ENCODE data around the gene RNF225. TPM values are rescaled to one million over a fixed set of nuclear protein-coding genes. Genes with fewer than 3 reads are reported as not detected.
A peak's percentile ranks its signal among the peaks of the same experiment; 100 is the strongest.

Gene RNF225
- total and polyA plus RNA-seq, 9 of the 15 experiments (the other 6 are each of a cell fraction or from before 2014, with no cell fraction given) = 0.33 TPM; not detected in 8

DNA sequence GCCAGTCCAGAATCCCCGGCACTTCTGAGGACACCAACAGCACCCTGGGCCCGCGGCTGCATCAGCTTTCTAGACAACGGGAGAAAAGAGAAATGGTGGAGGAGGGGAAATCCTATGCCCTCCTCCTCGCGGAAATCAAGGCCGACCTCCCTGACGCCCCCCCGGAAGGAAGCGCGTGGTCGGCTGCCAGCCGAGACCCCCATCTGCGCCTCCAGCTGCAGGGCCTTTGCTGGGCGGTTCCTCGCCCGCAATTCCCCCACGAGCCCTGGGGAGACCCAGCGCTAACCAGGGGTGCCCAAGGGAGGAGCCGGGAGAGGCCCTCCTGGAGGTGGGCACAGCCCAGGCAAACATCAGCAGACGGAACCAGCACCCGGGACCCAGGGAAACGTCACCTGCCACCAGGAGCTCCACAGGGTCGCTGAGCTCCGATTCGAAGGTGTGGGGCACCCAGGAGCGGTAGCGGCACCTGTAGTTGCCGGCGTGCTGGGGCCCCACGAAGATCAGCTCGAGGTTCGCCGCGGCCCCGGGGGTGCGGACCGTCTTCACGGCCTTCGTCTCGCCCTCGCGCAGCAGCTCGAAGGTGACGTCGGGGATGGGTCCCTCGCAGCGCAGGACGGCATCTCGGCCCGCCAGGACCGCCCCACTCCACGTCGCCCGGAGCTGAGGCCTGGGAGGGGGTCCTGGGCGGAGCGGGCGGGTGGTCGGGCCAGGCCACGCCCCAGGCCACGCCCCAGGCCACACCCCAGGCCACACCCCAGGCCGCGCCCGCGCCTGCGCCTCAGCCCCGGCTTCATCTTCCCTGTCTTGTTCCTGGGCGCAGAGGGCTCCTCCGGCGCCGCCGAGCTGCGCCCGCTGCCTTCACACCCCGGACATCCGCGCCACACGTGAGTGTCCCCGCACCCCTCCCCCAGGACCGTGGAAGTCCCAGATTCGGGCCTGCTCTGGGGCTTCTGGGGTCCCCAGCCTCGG lies 48.2 kb upstream of the RNF225 start:
- no peaks in the 10 kb centered on the region for H3K36me3 ChIP-seq (ENCODE audit: control insufficient read depth, insufficient read depth, low read length)
- ATAC-seq (peak; percentile 100), FAIRE-seq (no peak), DNase-seq (ENCODE audit: extremely low read depth in 1 of 4, low spot score in 3 of 4) (peak; percentile 81 to 99 (median 96))
- TSS peak; percentile 91 for BruUV-seq (replicated peaks)
- peak overlapping the region; percentile 78 for H3K4me3 ChIP-seq
- ChIA-PET CTCF (ENCODE audit: low intra/inter-chr PET ratio) (no interaction called here), POLR2A (interaction anchor here (0.6 to 3.6 kb wide), 8 partner anchors 11 to 137 kb away, joined by 3 to 20 read pairs (median 4); partner anchors contain the start of genes ZNF497 and ZSCAN22)
- H3K9me1 ChIP-seq (ENCODE audit: control insufficient read depth, insufficient read depth, low read length) = no peaks in the 10 kb centered on the region
- peak overlapping the region; percentile 51; the same call in 1 of the 3 replicates for H3K27ac ChIP-seq (ENCODE audit: extremely low read depth, low read depth, low read length)
- WGBS (ENCODE audit: insufficient coverage, low coverage, missing lambda C conversion rate) = 3% methylated on average over 43 of the region's 82 CpGs
- H2AFZ ChIP-seq (ENCODE audit: low read depth, low read length) = peak overlapping the region; percentile 99
- no peaks in the 10 kb centered on the region for H3K79me2 ChIP-seq (ENCODE audit: control insufficient read depth, insufficient read depth, low read length)
- no peaks in the 10 kb centered on the region for H3K27me3 ChIP-seq (ENCODE audit: control insufficient read depth in 2 of 2, insufficient read depth in 2 of 2, low read length in 2 of 2)
- no peaks in the 10 kb centered on the region for H3K9me3 ChIP-seq (replicated peaks; ENCODE audit: control insufficient read depth, insufficient read depth, low read depth, low read length)
- peak overlapping the region; percentile 59 to 96 for H3K9ac ChIP-seq (ENCODE audit: insufficient read depth in 1 of 2, low read depth in 2 of 2, low read length in 2 of 2)
- peak overlapping the region; percentile 83 for H3K4me2 ChIP-seq (ENCODE audit: insufficient read depth, low read length)
- H3K4me1 ChIP-seq (replicated peaks in 1 of 2; ENCODE audit: control insufficient read depth in 2 of 2, insufficient read depth in 2 of 2, low read length in 2 of 2) = peaks cover 5 to 14% of the 10 kb centered on the region in 2 experiments; a peak in 4 of 5 replicates
- H4K20me1 ChIP-seq (replicated peaks; ENCODE audit: control insufficient read depth, insufficient read depth, low read length) = no peaks in the 10 kb centered on the region
- in situ Hi-C loops (cut with MboI) = no loop called here
- intact Hi-C loops (cut with micrococcal nuclease) = no loop called here
- TF ChIP-seq PHF8 (IDR thresholded peaks at IDR 0.05; ENCODE audit: borderline replicate concordance, low read length) (peak; percentile 81; the same call in 1 of the 2 replicates), TBP (optimal IDR thresholded peaks at IDR 0.05; ENCODE audit: low read depth, low read length) (peak; percentile 32), MTA2 (IDR thresholded peaks at IDR 0.05; ENCODE audit: low read depth) (no peak), ZNF79 (CRISPR knock-in tag; IDR thresholded peaks at IDR 0.05; ENCODE audit: low read depth) (no peak), PHTF2 (CRISPR knock-in tag; IDR thresholded peaks at IDR 0.05) (no peak), PCBP2 (IDR thresholded peaks at IDR 0.05; ENCODE audit: low read depth, low read length, poor library complexity, severe bottlenecking) (no peak), POLR3G (IDR thresholded peaks at IDR 0.05; ENCODE audit: extremely low read depth, insufficient read length, insufficient replicate concordance) (no peak), CCNT2 (IDR thresholded peaks at IDR 0.05; ENCODE audit: borderline replicate concordance, extremely low read depth, insufficient read length, low read depth, low read length) (peak; percentile 63), ZNF644 (tag; IDR thresholded peaks at IDR 0.05; ENCODE audit: low read depth) (no peak), L3MBTL2 (IDR thresholded peaks at IDR 0.05) (peak; percentile 93), ZSCAN29 (IDR thresholded peaks at IDR 0.05) (no peak), CREBBP (IDR thresholded peaks at IDR 0.05; ENCODE audit: low read depth, low read length) (no peak), MBD2 (IDR thresholded peaks at IDR 0.05; ENCODE audit: borderline replicate concordance, low read depth) (no peak), NFIX (CRISPR knock-in tag; IDR thresholded peaks at IDR 0.05; ENCODE audit: low read depth) (no peak), CXXC5 (CRISPR knock-in tag; IDR thresholded peaks at IDR 0.05) (peak; percentile 68), VEZF1 (CRISPR knock-in tag; IDR thresholded peaks at IDR 0.05) (peak; percentile 57; the same call in 1 of the 2 replicates), ZBTB7A (IDR thresholded peaks at IDR 0.05; ENCODE audit: borderline replicate concordance, control insufficient read depth, low read depth, low read length) (peak; percentile 69; the same call in 1 of the 2 replicates), ZEB2 (IDR thresholded peaks at IDR 0.05) (no peak)
- TF ChIP-seq, protein P1, sequence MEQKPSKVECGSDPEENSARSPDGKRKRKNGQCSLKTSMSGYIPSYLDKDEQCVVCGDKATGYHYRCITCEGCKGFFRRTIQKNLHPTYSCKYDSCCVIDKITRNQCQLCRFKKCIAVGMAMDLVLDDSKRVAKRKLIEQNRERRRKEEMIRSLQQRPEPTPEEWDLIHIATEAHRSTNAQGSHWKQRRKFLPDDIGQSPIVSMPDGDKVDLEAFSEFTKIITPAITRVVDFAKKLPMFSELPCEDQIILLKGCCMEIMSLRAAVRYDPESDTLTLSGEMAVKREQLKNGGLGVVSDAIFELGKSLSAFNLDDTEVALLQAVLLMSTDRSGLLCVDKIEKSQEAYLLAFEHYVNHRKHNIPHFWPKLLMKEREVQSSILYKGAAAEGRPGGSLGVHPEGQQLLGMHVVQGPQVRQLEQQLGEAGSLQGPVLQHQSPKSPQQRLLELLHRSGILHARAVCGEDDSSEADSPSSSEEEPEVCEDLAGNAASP (IDR thresholded peaks at IDR 0.05) = no peak
